Panc1 (cell line): Measurements from ENCODE around the gene DLG5.

ENCODE experiments used
- POLR2AphosphoS5 ChIP-seq: IDR thresholded peaks from 2 replicates; pipeline ENCODE4 v1.6.1; 2012; ENCODE audit warnings: mild to moderate bottlenecking, low read depth, low read length, moderate library complexity
- TF ChIP-seq, protein P1 (sequence below): fragments of 450-650 bp; IDR thresholded peaks from 2 replicates; pipeline ENCODE4 v1.5.1; 2017; ENCODE audit warnings: mild to moderate bottlenecking

DNA sequence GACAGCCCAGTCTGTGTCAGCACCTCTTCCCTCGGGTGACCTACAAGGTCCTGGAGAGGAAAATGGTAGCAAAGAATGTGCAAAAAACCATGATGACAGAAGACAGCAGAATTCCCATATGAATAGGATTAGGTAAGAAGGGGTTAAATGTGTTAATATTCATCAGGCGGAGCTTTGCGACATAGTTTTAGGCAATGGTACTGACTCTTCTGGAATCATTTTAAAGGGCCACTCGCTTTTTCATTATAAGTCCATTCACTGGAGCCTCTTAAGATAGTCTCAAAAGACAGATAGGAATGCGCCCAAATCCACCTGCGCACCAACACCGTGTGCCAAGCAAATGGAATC is 38.2 kb downstream of the DLG5 start:
- TF ChIP-seq, protein P1, sequence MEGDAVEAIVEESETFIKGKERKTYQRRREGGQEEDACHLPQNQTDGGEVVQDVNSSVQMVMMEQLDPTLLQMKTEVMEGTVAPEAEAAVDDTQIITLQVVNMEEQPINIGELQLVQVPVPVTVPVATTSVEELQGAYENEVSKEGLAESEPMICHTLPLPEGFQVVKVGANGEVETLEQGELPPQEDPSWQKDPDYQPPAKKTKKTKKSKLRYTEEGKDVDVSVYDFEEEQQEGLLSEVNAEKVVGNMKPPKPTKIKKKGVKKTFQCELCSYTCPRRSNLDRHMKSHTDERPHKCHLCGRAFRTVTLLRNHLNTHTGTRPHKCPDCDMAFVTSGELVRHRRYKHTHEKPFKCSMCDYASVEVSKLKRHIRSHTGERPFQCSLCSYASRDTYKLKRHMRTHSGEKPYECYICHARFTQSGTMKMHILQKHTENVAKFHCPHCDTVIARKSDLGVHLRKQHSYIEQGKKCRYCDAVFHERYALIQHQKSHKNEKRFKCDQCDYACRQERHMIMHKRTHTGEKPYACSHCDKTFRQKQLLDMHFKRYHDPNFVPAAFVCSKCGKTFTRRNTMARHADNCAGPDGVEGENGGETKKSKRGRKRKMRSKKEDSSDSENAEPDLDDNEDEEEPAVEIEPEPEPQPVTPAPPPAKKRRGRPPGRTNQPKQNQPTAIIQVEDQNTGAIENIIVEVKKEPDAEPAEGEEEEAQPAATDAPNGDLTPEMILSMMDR: no peak
- TF ChIP-seq POLR2AphosphoS5: no peak
